ENCODE results near the gene GSG1.

The GSG1 gene

GRCh38 chr12:13128291-13128965 lies 25.0 kb upstream of the GSG1 start:
- Histone ChIP-seq H3K9me3 (ENCODE audit: control insufficient read depth, insufficient read depth, low read length) (no peaks in the 10 kb centered on the region), H3K4me1 (ENCODE audit: insufficient read depth, low read length) (peaks cover 15% of the 10 kb centered on the region), H3K9ac (ENCODE audit: low read depth, low read length) (no peak overlapping the region), H3K36me3 (ENCODE audit: insufficient read depth, low read length) (no peaks in the 10 kb centered on the region)

- Histone ChIP-seq H3K9me3 (ENCODE audit: control insufficient read depth, insufficient read depth, low read length) (no peaks in the 10 kb centered on the region), H3K9ac (ENCODE audit: low read depth, low read length) (no peak overlapping the region), H3K36me3 (ENCODE audit: insufficient read depth, low read length) (no peaks in the 10 kb centered on the region), H3K4me1 (ENCODE audit: insufficient read depth, low read length) (peaks cover 15% of the 10 kb centered on the region)
These were observed 24.0 kb upstream of the GSG1 start for GRCh38 chr12:13127444-13127843.

GRCh38 chr12:13126494-13126893 lies 23.0 kb upstream of the GSG1 start:
- Histone ChIP-seq H3K9ac (ENCODE audit: low read depth, low read length) (no peak overlapping the region), H3K9me3 (ENCODE audit: control insufficient read depth, insufficient read depth, low read length) (no peaks in the 10 kb centered on the region), H3K36me3 (ENCODE audit: insufficient read depth, low read length) (no peaks in the 10 kb centered on the region), H3K4me1 (ENCODE audit: insufficient read depth, low read length) (peaks cover 15% of the 10 kb centered on the region)

- no peaks in the 10 kb centered on the region for H3K9me3 ChIP-seq (ENCODE audit: control insufficient read depth, insufficient read depth, low read length)
- no peaks in the 10 kb centered on the region for H3K36me3 ChIP-seq (ENCODE audit: insufficient read depth, low read length)
- H3K4me1 ChIP-seq (ENCODE audit: insufficient read depth, low read length), result peaks cover 15% of the 10 kb centered on the region
- H3K9ac ChIP-seq (ENCODE audit: low read depth, low read length), result no peak overlapping the region
These were observed 22.5 kb upstream of the GSG1 start for GRCh38 chr12:13125996-13126395.

DNA sequence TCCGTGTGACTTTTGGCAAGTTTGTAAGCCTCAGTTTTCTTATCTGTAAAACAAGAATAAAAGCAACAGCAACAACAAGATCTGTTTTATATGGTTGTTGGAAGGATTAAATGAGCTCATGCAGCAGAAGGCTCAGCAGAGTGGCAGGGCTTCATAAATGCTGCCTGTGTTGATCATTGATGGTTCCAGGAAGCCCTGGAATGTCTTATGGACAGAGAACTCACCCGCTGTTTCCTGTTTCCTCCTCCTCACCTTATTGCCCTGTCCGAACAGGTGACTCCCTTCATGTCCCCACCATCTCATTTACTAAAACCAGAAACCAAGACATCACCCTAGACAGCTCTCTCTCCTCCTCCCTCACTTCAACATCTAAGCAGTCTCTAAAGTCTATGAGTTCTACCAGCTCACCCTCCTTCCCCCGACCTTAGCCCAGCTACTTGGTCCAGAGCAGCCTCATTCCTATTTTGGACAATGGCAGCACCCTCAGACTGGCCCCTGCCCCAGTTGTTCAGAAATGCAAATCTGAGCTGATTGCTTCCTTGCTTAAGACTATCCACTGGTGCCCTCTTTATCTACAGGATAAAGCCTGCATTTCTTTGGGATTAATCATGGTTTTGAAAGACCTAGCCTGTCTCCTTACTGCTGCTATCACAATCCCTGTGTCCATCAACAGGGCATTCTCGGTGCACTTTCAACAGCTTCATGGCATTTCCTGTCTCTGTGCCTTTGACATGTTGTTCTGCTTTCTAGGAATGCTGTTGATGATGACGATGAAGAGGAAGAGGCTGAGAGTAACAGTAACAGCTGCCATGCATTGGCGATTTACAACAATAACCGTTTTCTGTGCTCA lies 21.4 kb upstream of the GSG1 start:
- H3K9ac ChIP-seq (ENCODE audit: low read depth, low read length), result no peak overlapping the region
- no peaks in the 10 kb centered on the region for H3K9me3 ChIP-seq (ENCODE audit: control insufficient read depth, insufficient read depth, low read length)
- no peaks in the 10 kb centered on the region for H3K36me3 ChIP-seq (ENCODE audit: insufficient read depth, low read length)
- peaks cover 15% of the 10 kb centered on the region for H3K4me1 ChIP-seq (ENCODE audit: insufficient read depth, low read length)

DNA sequence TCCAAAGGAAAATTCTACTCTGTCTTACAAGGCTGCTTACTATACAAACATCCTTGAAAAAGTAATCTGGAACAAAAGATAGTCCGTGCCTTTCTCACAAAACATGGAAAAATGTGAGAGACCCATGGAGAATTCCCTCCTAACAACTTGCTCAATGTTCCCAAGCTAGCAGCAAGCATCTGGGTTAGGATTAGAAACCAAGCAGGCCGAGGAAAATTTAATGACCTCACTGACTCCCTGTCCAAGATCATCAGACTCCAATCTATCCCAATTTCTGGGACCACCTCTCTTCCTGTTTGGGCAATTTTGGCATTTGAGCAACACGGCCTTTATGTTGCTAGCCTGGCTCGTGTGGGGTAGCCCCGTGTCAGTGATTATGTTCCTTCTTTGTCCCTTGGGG lies 18.1 kb upstream of the GSG1 start:
- peaks cover 19% of the 10 kb centered on the region for H3K4me1 ChIP-seq (ENCODE audit: insufficient read depth, low read length)
- H3K9me3 ChIP-seq (ENCODE audit: control insufficient read depth, insufficient read depth, low read length), result no peaks in the 10 kb centered on the region

GRCh38 chr12:13120413-13120812 lies 16.9 kb upstream of the GSG1 start:
- H3K36me3 ChIP-seq (ENCODE audit: insufficient read depth, low read length), result no peaks in the 10 kb centered on the region
- H3K9ac ChIP-seq (ENCODE audit: low read depth, low read length), result no peak overlapping the region
- H3K4me1 ChIP-seq (ENCODE audit: insufficient read depth, low read length), result peaks cover 23% of the 10 kb centered on the region
- no peaks in the 10 kb centered on the region for H3K9me3 ChIP-seq (ENCODE audit: control insufficient read depth, insufficient read depth, low read length)

More for the DNA sequence above, 18.1 kb upstream of the GSG1 start:
- H3K36me3 ChIP-seq (ENCODE audit: insufficient read depth, low read length), result no peaks in the 10 kb centered on the region
- H3K9ac ChIP-seq (ENCODE audit: low read depth, low read length), result no peak overlapping the region

DNA sequence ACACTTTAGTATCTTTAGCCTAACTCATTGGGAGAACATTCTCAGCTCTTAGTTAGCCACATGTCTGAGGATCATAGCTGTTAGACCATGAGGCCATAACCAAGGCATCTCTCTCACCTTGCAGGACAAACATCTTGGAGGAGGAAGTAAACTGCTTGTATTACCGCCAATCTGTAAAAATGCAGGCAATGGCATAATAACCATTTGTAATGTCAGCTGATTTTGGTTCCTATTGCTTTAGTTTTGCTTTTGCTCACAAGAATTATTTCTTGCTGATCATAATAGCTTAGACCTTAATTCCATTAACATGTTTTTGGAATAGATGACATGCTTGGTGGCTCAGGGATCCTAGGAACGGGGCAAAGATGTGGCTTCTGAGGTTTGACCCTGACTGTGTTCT lies 16.4 kb upstream of the GSG1 start:
- H3K9me3 ChIP-seq (ENCODE audit: control insufficient read depth, insufficient read depth, low read length), result no peaks in the 10 kb centered on the region
- H3K36me3 ChIP-seq (ENCODE audit: insufficient read depth, low read length), result no peaks in the 10 kb centered on the region
- H3K4me1 ChIP-seq (ENCODE audit: insufficient read depth, low read length), result peaks cover 20% of the 10 kb centered on the region
- H3K9ac ChIP-seq (ENCODE audit: low read depth, low read length), result no peak overlapping the region

DNA sequence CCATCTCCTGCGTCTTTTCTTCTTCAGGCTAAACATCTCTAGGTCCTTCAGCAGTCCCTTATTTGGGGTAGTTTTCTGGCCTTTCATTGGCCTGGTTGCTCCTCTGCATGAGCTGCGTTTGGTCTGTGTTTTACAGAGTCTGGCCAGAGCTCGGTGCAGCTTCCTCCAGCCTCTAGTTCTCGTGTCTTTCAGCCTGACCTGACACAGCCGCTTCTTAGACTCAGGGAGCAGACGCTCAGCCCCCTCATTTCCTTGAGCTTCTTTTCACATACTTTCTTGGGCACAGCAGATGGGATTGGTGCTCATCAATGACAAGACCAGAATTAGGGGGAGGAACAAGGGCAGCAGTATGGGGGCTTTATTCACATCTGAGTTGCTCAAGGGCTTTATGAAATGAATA lies 13.6 kb upstream of the GSG1 start:
- Histone ChIP-seq H3K36me3 (ENCODE audit: insufficient read depth, low read length) (no peaks in the 10 kb centered on the region), H3K9ac (ENCODE audit: low read depth, low read length) (no peak overlapping the region), H3K4me1 (ENCODE audit: insufficient read depth, low read length) (peaks cover 20% of the 10 kb centered on the region), H3K9me3 (ENCODE audit: control insufficient read depth, insufficient read depth, low read length) (0 out of 2 replicates have a peak, but pooled peaks cover 1% of the 10 kb centered on the region)

GRCh38 chr12:13116259-13116658 lies 12.8 kb upstream of the GSG1 start:
- peaks cover 20% of the 10 kb centered on the region for H3K4me1 ChIP-seq (ENCODE audit: insufficient read depth, low read length)
- 0 out of 2 replicates have a peak, but pooled peaks cover 4% of the 10 kb centered on the region for H3K9me3 ChIP-seq (ENCODE audit: control insufficient read depth, insufficient read depth, low read length)
- no peak overlapping the region for H3K9ac ChIP-seq (ENCODE audit: low read depth, low read length)
- no peaks in the 10 kb centered on the region for H3K36me3 ChIP-seq (ENCODE audit: insufficient read depth, low read length)

DNA sequence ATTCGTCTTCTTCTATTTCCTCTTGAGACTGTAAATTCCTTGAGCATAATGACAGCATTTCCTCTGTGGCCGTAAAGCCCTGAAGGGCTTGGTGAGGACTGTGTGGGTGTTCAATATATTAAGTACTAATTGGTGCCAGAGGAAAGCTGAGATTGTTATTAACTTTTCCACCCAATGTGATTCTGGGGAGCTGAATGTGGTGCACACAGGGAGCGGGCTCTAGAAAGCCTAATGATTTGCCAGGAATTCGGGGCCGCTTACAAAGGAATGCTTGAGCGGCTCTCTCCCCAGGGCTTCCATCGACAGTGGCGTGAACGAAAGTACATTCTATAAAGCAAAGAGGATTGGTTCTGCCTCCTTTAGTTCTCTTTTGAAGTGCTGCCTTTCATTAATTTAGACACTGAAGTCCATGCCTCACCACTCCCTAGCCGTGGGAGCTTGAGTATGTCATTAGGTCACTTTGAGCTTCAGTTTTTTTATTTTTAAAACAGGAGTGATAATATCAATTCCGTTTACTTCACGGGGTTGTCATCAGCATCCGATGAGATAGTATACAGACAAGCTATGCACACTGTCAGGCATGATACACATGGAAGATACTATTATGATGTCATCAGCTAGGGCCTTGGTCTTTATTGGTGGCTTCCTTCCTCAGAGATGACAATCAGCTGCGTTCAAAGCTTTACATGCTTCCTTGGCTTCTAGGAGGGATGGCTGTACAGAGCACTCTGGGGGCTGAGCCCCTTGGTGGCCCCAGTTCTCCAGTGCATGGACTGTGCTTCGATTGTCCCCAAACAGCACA lies 11.0 kb upstream of the GSG1 start:
- H3K4me1 ChIP-seq (ENCODE audit: insufficient read depth, low read length), result peaks cover 20% of the 10 kb centered on the region
- H3K9ac ChIP-seq (ENCODE audit: low read depth, low read length), result no peak overlapping the region
- H3K36me3 ChIP-seq (ENCODE audit: insufficient read depth, low read length), result no peaks in the 10 kb centered on the region
- H3K9me3 ChIP-seq (ENCODE audit: control insufficient read depth, insufficient read depth, low read length), result 0 out of 2 replicates have a peak, but pooled peaks cover 4% of the 10 kb centered on the region

DNA sequence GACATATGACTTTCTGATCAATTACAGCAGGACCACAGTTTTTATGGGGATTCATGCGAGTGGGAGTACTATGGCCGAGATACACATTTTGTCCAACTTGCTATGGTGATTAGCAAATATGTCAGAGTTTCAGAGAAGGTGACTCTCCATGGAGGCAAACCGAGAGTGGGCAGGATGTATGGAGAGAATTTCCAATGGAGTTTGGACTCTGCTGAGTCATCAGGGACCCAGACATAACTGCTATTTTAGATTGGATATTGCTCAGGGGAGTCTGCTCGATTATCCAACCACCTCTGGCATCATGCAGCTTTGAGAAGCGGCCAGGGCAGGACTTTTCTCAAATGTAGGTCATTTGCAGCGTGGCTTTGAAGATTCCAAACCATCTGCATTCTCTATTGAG lies 9.5 kb upstream of the GSG1 start:
- Histone ChIP-seq H3K36me3 (ENCODE audit: insufficient read depth, low read length) (no peaks in the 10 kb centered on the region), H3K9me3 (ENCODE audit: control insufficient read depth, insufficient read depth, low read length) (0 out of 2 replicates have a peak, but pooled peaks cover 4% of the 10 kb centered on the region), H3K9ac (ENCODE audit: low read depth, low read length) (no peak overlapping the region), H3K4me1 (ENCODE audit: insufficient read depth, low read length) (peaks cover 20% of the 10 kb centered on the region)

DNA sequence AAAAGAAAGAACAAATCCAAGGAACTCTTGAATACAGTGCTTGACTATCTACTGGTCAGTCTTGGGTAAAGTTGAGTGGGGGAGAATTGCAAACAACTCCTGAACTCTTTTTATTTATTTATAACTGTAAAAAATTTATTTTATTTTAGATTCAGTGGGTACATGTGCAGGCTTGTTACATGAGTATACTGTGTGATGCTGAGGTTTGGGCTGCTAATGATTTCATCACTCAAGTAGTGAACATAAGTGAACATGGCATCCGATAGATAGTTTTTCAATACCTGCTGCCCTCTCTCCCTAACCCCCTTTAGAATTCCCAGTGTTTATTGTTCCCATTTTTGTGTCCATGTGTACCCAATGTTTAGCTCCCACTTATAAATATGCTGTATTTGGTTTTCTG lies 3.2 kb upstream of the GSG1 start:
- no peaks in the 10 kb centered on the region for H3K9me3 ChIP-seq (ENCODE audit: control insufficient read depth, insufficient read depth, low read length)
- H3K9ac ChIP-seq (ENCODE audit: low read depth, low read length), result no peak overlapping the region
- H3K4me1 ChIP-seq (ENCODE audit: insufficient read depth, low read length), result peaks cover 10% of the 10 kb centered on the region
- H3K36me3 ChIP-seq (ENCODE audit: insufficient read depth, low read length), result no peaks in the 10 kb centered on the region

- H3K36me3 ChIP-seq (ENCODE audit: insufficient read depth, low read length), result no peaks in the 10 kb centered on the region
- no peak overlapping the region for H3K9ac ChIP-seq (ENCODE audit: low read depth, low read length)
- no peaks in the 10 kb centered on the region for H3K9me3 ChIP-seq (ENCODE audit: control insufficient read depth, insufficient read depth, low read length)
- H3K4me1 ChIP-seq (ENCODE audit: insufficient read depth, low read length), result peaks cover 10% of the 10 kb centered on the region
These were observed 2.3 kb upstream of the GSG1 start for GRCh38 chr12:13105781-13106180.
